NCI-H524 (cell line): ENCODE measurements around the gene TSPAN14.
"Not testable (repeated sequence)": the region's sequence is repeated elsewhere in the genome, so short reads cannot be mapped to it uniquely, and the experiment has no call there.

ENCODE experiments used
- DNase-seq, 2 experiments: peaks; one replicate each; lab custom pipeline; 2025; lab: John Stamatoyannopoulos, UW

TSPAN14 gene

GRCh38 chr10:80471001-80471400 is 16.9 kb downstream of the TSPAN14 start:
- no peak for DNase-seq

GRCh38 chr10:80471715-80472233 is 17.7 kb downstream of the TSPAN14 start:
- no peak for DNase-seq

GRCh38 chr10:80472234-80473095 is 18.4 kb downstream of the TSPAN14 start:
- no peak for DNase-seq

- no peak for DNase-seq
Measured at GRCh38 chr10:80473096-80473657, 19.1 kb downstream of the TSPAN14 start.

- no peak for DNase-seq
Measured at GRCh38 chr10:80473692-80474596, 19.8 kb downstream of the TSPAN14 start.

GRCh38 chr10:80474597-80474910 is 20.4 kb downstream of the TSPAN14 start:
- no peak for DNase-seq

- DNase-seq: peak in 1 of 2 experiments; percentile 2
Measured at GRCh38 chr10:80474941-80475340, 20.8 kb downstream of the TSPAN14 start.

- DNase-seq: not testable (repeated sequence)
Measured at GRCh38 chr10:80475641-80476040, 21.5 kb downstream of the TSPAN14 start.

- no peak for DNase-seq
Measured at GRCh38 chr10:80476685-80477084, 22.6 kb downstream of the TSPAN14 start.

- DNase-seq: no peak
Measured at GRCh38 chr10:80477813-80478212, 23.7 kb downstream of the TSPAN14 start.

- not testable (repeated sequence) for DNase-seq
Measured at GRCh38 chr10:80480373-80480772, 26.3 kb downstream of the TSPAN14 start.

GRCh38 chr10:80480852-80481251 is 26.7 kb downstream of the TSPAN14 start:
- DNase-seq: no peak

- no peak for DNase-seq
Measured at GRCh38 chr10:80484243-80484642, 30.1 kb downstream of the TSPAN14 start.

GRCh38 chr10:80484676-80485075 is 30.6 kb downstream of the TSPAN14 start:
- DNase-seq: no peak

- no peak for DNase-seq
Measured at GRCh38 chr10:80485076-80485945, 31.2 kb downstream of the TSPAN14 start.

GRCh38 chr10:80485946-80486764 is 32.0 kb downstream of the TSPAN14 start:
- no peak for DNase-seq

- DNase-seq: no peak
Measured at GRCh38 chr10:80486785-80487420, 32.8 kb downstream of the TSPAN14 start.

GRCh38 chr10:80487421-80487785 is 33.3 kb downstream of the TSPAN14 start:
- no peak for DNase-seq

- DNase-seq: no peak
Measured at GRCh38 chr10:80487791-80488538, 33.9 kb downstream of the TSPAN14 start.
